ENCODE results near the gene BRAT1.

DNA sequence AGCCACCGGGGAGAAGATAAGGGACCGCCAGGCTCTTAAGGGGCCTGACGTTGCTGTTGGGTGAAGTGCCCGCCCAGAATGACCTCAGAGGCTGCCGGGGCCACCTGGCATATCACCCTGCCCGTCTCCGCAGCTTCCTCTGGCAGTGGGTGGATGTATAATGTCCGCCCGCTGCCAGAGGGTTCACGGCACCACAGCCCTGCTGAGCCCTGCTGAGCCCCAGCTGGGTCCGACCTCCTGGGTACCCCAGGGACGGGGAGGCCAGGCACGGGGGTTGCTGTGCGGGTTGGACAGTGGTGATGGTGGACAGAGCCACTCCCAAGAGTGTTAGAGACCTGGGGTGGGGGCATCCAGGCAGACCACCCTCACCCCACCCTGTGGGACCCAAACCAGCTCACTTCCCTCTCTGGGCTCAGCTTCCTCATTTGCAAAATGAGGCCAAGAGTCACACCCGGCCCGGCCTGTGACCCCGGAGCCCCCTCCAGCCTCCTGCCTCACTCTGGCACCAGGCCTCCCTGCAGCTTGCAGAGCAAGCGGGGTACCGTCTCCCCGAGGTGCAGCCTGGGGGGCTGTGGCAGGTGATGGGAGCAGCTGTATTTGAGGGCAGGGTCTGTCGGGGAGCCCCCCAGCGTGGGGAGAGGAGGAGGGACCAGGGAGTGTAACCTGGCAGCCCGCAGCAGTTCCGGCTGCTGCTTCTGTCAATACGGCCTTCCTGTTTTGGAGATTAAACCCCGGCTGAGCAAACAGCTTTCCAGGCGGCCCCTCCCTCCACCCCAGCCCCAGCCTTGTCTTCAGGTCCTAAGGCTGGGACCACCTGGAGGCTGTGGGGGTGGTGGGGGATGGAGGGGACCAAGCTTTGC, 44.2 kb downstream of the BRAT1 start:
- no peak for TF ChIP-seq CTCF (conservative IDR thresholded peaks at IDR 0.05; ENCODE audit: low read length)
- no peak for TF ChIP-seq EZH2phosphoT487 (IDR thresholded peaks at IDR 0.05; ENCODE audit: borderline replicate concordance)

Measured in Loucy (cell line).